RWPE2 (cell line): ENCODE data around the gene IL20RA.

Experiments
- ATAC-seq: fragments of 200-7000 bp; cut with Tn5 transposase; 3 replicates; pipeline ENCODE4 v1.9.1; 2021; ENCODE audit warnings: low read depth
- DNase-seq: peaks from one replicate; pipeline ENCODE4 v3.0.0-alpha.2; 2020; ENCODE audit warnings: low spot score
- H3K27ac ChIP-seq: fragments of 450-650 bp; 2 replicates; pipeline ENCODE4 v1.5.1; 2017; ENCODE audit warnings: mild to moderate bottlenecking; ENCODE audit not compliant: poor library complexity, severe bottlenecking
- H3K27me3 ChIP-seq: fragments of 250-450 bp; sonication (Bioruptor Pico); 2 replicates; pipeline ENCODE4 v1.5.1; 2021; ENCODE audit warnings: mild to moderate bottlenecking, moderate library complexity; ENCODE audit not compliant: insufficient read depth, poor library complexity, severe bottlenecking
- H3K36me3 ChIP-seq: fragments of 250-450 bp; sonication (Bioruptor Pico); 2 replicates; pipeline ENCODE4 v1.5.1; 2020; ENCODE audit warnings: low read depth, mild to moderate bottlenecking, moderate library complexity
- H3K4me1 ChIP-seq: fragments of 250-450 bp; sonication (Bioruptor Pico); 2 replicates; pipeline ENCODE4 v1.5.1; 2021; ENCODE audit warnings: mild to moderate bottlenecking, moderate library complexity; ENCODE audit not compliant: insufficient read depth, poor library complexity, severe bottlenecking
- H3K4me3 ChIP-seq: fragments of 250-450 bp; sonication (Bioruptor Pico); 2 replicates; pipeline ENCODE4 v1.5.1; 2021; ENCODE audit warnings: mild to moderate bottlenecking, moderate library complexity; ENCODE audit not compliant: severe bottlenecking
- H3K9me3 ChIP-seq: fragments of 250-450 bp; sonication (Bioruptor Pico); 2 replicates; pipeline ENCODE4 v1.5.1; 2021; ENCODE audit warnings: mild to moderate bottlenecking, moderate library complexity; ENCODE audit not compliant: severe bottlenecking
- TF ChIP-seq, protein P1 (sequence below): fragments of 450-650 bp; IDR thresholded peaks from one replicate; pipeline ENCODE4 v1.5.1; 2017; ENCODE audit warnings: mild to moderate bottlenecking, moderate library complexity; ENCODE audit not compliant: poor library complexity, severe bottlenecking

Gene IL20RA, protein sequence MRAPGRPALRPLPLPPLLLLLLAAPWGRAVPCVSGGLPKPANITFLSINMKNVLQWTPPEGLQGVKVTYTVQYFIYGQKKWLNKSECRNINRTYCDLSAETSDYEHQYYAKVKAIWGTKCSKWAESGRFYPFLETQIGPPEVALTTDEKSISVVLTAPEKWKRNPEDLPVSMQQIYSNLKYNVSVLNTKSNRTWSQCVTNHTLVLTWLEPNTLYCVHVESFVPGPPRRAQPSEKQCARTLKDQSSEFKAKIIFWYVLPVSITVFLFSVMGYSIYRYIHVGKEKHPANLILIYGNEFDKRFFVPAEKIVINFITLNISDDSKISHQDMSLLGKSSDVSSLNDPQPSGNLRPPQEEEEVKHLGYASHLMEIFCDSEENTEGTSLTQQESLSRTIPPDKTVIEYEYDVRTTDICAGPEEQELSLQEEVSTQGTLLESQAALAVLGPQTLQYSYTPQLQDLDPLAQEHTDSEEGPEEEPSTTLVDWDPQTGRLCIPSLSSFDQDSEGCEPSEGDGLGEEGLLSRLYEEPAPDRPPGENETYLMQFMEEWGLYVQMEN

DNA sequence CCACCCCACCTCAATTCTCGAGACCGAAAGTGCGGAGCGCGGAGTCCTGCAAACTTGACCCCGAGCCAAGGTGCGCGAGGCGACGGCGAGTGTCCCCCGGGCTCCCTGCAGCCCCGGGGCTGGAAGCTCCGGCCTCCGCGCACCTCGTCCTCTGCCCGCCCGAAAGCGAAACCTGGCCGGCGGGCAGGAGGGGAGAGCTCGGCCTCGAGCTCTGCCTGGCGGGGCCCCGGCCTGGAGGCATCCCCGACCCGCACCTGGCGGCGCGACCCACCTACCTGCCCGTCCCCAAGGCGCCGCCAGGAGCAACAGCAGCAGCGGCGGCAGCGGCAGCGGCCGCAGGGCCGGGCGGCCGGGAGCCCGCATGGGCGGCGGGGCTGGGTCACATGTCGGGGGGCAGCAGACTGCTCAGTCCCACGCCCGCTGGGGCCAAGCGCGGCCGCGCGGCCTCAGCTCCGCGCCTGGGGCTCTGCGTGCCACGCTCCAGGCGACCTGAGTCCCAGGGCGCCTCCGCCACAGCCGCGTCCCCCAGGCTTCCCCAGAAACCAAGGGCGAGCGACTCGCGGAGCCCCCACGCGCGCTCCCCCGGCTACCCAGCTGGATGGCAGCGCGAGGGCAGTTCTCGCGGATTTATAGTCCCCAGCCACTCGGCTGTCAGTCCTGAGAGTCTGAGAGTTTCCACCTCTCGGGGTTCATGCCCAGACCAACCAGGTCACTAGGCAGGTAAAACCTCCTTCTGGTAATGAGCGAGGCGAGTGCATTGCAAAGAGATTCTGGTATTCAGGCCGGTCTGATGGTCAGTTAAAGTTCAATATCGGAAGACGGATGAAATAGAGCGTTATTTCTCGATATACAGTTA lies at the start of gene IL20RA:
IL20RA (minus strand) TSS at position 600 of the 856 bp plus-strand sequence; CDS start at position 363, 237 bp downstream.
- no peak for DNase-seq
- Histone ChIP-seq H3K36me3 (no peaks in the 10 kb centered on the region), H3K27ac (no peak within 1 kb of the TSS), H3K4me1 (no peaks in the 10 kb centered on the region), H3K9me3 (no peaks in the 10 kb centered on the region), H3K4me3 (peak within 1 kb of the TSS; percentile 90), H3K27me3 (no peaks in the 10 kb centered on the region)
- TF ChIP-seq, protein P1, sequence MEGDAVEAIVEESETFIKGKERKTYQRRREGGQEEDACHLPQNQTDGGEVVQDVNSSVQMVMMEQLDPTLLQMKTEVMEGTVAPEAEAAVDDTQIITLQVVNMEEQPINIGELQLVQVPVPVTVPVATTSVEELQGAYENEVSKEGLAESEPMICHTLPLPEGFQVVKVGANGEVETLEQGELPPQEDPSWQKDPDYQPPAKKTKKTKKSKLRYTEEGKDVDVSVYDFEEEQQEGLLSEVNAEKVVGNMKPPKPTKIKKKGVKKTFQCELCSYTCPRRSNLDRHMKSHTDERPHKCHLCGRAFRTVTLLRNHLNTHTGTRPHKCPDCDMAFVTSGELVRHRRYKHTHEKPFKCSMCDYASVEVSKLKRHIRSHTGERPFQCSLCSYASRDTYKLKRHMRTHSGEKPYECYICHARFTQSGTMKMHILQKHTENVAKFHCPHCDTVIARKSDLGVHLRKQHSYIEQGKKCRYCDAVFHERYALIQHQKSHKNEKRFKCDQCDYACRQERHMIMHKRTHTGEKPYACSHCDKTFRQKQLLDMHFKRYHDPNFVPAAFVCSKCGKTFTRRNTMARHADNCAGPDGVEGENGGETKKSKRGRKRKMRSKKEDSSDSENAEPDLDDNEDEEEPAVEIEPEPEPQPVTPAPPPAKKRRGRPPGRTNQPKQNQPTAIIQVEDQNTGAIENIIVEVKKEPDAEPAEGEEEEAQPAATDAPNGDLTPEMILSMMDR: peak; percentile 3
- peak; percentile 68 for ATAC-seq

DNA sequence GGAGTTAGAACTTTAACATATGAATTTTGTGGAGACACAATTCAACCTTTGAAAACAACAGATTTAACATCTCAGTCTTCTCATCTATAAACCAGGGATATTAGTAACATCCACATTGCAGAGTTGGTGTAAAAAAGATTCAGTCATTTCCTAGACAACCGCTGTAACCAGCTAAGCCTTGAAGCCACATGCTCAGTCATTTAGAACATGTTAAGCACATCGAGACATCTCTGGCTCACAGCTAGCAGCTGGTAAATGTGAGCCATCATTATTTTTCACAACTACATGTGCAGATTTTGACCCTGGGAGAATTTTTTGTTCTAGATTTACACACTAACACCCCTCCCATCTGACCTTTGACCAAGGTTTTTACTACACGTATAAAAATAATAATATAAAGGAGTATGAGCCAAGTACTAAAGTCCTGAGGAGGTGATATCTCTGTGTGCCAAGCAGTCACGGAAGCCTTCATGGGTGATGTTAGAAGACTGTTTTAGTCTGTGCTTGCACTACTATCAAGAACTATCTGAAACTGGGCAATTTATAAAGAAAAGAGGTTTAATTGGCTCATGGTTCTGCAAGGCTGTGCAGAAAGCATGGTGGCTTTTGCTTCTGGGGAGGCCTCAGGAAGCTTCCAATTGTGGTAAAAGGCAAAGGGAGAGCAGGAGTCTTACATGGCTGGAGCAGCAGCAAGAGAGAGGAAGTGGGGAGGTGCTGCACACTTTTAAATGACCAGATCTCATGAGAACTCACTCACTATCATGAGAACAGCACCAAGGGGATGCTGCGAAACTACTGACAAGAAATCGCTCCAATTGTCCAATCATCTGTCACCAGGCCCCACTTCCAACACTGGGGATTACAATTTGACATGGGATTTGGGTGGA lies 48.7 kb upstream of the IL20RA start:
- no peak overlapping the region for H3K4me3 ChIP-seq
- no peaks in the 10 kb centered on the region for H3K27me3 ChIP-seq
- no peaks in the 10 kb centered on the region for H3K4me1 ChIP-seq
- no peaks in the 10 kb centered on the region for H3K9me3 ChIP-seq
- DNase-seq: no peak
- no peak for ATAC-seq
- H3K36me3 ChIP-seq: no peaks in the 10 kb centered on the region
- TF ChIP-seq, protein P1: no peak
- H3K27ac ChIP-seq: no peak overlapping the region

DNA sequence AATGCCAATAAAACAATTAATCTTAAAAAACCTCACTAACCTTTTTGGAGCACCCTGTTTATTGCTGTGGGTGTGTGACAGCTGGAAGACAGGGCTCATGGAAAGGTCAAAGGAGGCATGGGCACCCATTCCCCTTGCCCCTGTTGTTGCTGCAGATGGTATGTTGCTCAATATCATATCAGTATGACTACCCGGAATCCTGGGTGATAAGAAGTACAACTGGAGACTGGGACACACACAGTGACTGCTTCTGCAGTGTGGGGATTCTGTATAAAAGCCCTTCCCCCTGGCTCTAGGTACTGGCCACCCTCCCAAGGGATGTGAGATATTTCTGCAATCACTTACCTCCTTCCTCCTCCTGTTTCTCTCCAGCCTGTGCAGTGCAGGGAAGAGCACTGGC lies 47.3 kb upstream of the IL20RA start:
- no peaks in the 10 kb centered on the region for H3K4me1 ChIP-seq
- H3K9me3 ChIP-seq: no peaks in the 10 kb centered on the region
- no peaks in the 10 kb centered on the region for H3K36me3 ChIP-seq
- no peak for DNase-seq
- no peak for ATAC-seq
- TF ChIP-seq, protein P1: no peak
- H3K27me3 ChIP-seq: no peaks in the 10 kb centered on the region
- no peak overlapping the region for H3K4me3 ChIP-seq
- no peak overlapping the region for H3K27ac ChIP-seq

DNA sequence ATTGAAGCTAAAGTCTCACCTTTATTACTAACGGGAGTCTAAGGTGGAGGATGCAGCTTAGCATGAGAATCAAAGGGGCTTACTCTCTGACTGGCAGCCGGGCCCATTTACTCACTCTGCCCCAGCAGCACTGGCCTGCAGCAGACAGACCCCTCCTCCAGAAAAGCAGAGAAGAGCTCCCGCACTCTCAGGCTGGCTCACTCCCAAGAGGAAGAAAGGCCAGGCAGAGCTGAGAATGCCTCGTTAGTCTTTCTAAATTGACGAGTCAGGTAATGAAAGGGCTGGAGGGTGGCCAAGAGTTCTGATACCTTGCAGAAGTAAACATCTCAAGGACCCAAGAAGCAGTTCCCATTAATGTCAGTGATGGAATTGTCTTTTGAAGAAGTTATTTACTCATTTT lies 44.5 kb upstream of the IL20RA start:
- Histone ChIP-seq H3K27ac (no peak overlapping the region), H3K4me3 (no peak overlapping the region), H3K4me1 (no peaks in the 10 kb centered on the region), H3K27me3 (no peaks in the 10 kb centered on the region), H3K9me3 (no peaks in the 10 kb centered on the region), H3K36me3 (no peaks in the 10 kb centered on the region)
- ATAC-seq: no peak
- TF ChIP-seq, protein P1: no peak
- no peak for DNase-seq
